GM21526 (cell line): ENCODE measurements around the gene DIRAS1.

Source experiments
- ATAC-seq: cut with Tn5 transposase; IDR thresholded peaks from one replicate; pipeline ENCODE4 v1.9.1; 2021; ENCODE audit warnings: moderate library complexity; ENCODE audit not compliant: unreplicated experiment, low FRiP score

The DIRAS1 gene, protein sequence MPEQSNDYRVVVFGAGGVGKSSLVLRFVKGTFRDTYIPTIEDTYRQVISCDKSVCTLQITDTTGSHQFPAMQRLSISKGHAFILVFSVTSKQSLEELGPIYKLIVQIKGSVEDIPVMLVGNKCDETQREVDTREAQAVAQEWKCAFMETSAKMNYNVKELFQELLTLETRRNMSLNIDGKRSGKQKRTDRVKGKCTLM

DNA sequence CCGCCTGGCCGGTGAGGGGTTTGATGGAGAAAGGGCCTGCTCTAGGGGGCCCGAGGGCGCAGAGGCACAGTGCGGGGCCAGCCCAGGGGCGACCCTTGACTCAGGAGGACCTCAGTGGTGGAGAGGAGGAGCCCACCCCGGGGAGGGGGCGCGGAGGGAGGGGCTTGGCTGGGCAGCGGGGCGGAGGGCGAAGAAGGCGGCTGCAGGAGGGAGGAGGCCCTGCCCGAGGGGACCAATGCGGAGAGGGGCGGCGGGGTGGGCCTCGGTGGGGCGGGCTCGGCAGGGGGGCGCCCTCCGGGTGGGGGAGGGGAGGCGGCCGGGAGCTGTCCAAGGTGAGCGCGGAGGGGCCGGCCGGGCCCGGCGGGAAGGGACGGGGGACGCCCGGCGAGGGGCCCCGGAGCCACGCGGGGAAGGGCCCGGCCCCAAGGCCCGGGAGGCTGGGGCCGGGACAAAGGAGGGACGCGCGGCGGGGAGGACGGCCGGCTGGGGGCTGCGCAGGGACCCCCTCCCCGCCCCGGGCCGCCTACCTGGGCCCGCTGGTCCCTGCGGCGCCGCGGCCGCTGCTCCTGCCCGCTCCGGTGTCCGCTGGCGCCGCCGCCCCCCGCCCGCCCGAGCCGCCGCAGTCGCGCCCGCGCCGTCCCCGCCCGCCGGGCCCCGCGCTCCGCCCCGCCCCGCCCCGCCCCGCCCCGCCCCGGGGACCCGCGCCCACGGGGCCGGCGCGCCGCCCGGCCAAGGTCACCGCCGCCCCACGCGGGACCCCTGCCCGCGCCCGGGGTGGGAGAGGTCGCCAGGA is at the start of gene DIRAS1:
Gene DIRAS1, minus strand, starts transcription at position 596 of the 793 bp plus-strand sequence. CDS start 3,566 bp downstream, outside the sequence.
- no peak for ATAC-seq

DNA sequence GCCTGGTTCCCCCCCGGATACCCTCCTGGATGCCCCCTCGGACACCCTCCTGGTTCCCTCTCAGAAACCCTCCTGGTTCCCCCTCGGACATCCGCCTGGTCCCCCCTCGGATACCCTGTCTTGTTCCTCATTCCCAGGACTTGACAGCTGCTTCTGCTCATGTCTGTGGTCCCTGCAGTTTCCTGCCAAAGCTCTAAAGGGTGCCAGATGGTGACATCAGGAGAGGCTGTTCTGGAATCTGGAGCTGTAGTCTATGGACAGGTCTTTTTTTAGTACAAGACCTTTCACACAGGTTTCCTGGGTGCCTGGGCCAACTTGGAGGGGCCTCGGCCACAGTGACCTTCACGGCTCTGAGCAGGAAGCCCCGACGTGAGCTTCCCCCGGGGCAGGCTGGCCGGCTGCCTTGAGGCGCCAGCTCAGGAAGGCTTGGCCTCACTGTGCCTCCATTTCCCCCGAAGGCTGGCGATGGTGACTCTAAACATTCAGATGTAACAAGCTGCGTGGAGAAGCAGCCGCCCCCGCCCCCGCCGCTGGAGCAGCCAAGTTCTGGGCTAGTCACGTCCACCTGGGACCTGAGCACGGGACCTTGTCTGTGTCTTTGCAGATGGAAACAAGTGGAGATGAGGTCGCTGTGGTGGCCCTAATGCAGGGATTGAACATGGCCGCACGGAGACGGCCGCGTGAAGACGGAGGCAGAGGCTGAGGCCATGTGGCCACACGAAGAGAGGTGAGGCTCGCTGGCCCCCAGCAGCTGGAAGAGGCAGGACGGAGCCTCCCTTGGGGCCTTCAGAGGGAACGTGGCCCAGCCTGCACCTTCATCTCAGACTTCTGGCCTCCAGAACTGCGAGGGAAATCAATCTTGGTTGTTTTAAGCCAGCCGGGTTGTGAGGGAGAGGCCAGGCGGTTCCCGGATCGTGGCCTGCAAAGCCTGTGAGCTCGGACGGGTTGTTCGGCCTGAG is 49.2 kb upstream of the DIRAS1 start:
- no peak for ATAC-seq

DNA sequence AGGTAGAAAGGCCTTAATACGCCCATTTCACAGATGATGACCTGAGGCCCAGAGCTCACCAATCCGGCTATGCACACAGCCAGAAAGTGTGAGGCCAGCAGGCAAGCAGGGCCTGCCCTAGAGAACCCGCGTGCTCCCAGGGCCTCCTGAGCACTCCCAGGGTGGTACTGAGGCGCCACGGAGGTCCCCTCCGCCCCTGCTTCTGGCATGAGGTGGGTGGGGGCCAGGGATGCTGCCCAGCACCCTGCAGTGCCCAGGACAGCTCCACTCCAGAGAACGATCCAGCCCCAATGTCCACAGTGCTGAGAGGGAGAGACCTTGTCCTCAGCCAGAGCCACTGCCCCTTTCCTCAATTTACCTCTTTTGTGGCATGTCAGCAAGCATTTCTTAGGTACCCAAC is 48.0 kb upstream of the DIRAS1 start:
- no peak for ATAC-seq

DNA sequence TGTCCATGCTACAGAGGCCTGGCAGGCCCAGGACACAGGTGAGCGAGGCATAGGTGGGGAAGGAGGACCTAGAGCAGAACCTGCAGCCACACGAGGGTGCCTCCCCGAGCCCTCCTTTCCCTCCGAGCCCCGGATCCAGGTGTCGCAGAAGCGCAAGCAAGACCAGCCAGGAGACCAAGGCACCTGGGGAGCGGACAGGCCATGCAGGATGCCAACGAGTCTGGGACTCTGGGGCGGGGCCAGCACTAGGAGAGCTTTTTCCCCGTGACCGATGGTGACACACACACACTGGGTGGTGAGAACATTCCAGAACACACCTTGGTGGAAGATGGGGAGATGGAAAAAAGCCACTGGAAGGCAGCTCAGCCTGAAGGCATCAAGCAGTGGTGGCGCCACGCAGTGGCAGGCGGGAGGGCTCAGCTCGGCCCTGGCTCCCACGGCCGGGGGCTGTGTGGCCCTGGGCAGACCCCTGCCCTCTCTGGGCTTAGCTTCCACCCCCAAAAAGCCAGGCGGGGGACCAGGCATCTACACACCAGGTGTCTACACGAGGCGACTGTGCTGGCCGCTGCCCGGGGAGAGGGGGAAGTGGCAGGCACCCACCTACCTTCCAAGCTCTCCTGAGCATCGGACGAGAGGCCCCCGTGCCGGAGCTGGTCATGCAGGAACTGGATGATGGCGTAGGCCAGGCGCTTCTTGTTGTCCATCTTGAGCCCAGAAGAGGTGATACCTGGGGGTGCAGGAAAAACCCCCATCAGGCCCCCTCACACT is 47.4 kb upstream of the DIRAS1 start:
- no peak for ATAC-seq

DNA sequence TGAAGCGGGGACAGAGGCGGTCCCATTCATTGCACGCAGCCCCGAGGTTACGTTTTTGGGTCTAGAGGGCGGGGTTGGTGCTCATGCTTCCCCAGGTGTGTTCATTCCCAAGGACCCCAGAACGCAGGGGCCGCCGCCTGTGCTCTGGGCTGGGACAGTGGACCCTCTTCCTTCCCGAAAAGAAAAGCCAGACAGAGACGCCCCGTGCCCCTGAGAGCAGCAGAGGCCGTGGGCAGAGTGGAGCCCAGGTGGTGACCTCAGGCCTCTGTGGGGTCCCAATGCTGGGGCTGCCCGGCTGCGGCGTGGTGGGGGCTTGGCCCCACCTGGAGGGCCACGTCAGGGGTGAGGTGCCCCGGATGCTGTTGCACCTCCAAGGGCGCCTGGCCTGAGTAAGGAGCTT is 46.5 kb upstream of the DIRAS1 start:
- no peak for ATAC-seq

DNA sequence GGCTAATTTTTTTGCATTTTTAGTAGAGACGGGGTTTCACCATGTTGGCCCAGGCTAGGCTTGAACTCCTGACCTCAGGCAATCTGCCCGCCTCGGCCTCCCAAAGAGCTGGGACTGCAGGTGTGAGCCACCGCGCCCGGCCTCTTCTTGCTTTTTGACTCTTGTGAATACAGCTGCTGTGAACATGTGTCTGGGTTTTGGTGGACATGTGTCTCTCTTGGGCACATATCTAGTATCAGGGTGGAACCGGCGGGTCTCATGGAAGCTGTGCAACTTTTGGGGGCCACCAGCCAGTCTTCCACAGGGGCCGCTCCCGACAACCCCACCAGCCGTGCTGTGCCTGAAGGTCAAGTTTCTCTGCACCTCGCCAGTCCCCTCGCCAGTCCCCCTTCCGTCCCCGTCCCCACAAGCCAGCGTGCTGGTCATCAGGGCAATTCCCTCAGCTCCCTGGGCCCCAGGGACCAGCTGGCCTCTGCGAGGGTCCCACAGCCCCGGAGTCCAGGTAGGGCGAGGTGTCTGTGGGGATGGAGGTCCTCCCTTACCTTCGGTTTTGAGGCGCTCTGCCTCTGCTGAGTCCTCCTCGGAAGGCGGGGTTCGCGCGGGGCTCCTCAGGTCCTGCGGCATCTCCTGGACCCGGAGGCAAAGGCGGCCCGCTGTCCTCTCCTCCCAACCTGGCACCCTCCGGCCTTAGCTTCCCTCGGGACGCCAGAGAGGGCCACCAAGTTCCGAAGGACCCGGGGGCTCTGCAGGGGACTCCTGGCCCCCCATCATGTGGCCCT is 45.6 kb upstream of the DIRAS1 start:
- ATAC-seq: no peak

DNA sequence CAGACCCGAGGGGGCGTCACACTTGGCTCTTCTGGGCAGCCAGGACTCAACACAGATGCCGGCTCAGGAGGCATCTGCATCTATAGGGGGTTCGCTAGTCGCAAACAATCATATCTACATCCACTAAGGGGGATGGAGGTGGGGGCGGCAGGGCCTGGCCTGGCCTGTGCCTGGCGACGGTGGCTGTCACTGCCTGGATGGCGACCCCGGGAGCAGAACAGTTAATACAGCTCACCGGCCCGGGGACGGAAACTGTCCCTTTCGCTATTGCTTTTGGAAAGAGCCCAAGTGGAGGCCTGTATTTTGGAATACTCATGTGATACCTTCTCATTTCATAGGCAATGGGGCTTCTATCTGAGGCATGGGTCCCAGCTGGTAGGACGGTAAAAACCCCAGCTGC is 44.2 kb upstream of the DIRAS1 start:
- ATAC-seq: no peak

DNA sequence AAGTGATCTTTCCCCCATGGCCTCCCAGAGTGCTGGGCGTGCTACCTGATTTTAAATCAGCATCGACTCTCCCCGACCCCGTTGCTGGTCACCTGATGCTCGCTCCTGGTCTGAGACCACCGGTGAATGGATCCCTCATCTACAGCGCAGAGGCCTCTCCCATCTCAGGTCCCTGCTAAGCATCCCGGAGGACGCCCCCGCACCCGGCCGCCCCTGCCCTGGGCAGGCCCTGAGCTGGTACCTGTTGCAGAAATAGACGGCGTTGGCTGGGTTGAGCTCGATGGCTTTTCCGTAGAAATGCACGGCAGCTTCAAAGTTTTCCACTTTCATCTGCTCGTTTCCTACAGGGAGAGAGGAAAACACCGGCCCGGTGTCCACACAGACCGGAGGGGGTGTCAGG is 43.8 kb upstream of the DIRAS1 start:
- no peak for ATAC-seq

DNA sequence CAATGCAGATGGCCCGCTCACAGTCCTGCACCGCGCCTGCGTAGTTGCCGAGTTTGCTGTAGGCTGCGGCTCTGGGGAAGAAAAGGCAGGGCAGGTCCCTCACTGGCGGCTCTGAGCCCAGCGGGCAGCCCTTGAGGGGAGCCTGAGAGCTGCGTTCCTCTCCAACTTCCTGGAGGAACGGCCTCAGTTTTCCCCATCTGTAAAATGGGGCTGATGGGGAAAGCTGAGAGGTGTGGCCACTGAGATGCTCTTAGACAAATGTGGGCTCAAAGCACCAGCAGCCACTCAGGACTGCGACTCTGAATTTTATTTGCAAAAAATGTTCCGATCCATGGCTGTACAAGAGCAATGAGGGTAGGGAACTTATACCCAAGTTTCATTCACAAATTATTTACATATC is 42.5 kb upstream of the DIRAS1 start:
- ATAC-seq: no peak

DNA sequence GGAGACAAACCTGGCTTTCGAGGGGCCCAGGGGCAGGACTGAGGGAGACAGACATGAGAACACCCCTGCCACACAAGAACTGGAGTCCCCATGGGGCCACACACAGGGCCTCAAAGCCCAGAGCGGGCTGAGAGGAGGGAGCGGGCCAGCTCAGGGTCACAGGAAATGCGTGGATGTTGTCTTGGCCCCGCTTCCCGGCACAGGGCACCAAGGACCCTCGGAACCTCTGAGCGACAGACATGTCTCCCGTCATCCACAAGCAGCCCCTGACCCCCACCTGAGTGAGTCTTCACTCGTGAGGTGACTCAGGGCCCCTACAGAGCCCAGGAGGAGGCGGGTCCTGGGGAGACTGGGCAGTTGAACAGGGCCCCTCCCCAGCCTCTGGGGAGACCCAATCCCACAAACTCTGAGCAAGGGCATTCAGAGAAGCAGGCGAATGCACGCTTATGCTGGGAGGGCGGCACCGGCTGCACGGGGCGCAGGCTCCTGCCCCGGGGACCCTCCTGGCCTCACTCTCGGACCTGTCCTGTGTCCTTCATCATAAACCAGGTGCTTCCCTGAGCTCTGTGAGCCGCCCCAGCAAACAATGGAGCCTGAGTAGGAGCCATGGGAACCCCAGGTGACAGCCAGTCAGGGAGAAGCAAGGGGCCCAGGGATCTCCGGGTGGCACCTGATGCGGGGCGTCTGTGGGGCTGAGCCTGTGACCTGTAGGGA is 41.8 kb upstream of the DIRAS1 start:
- no peak for ATAC-seq

DNA sequence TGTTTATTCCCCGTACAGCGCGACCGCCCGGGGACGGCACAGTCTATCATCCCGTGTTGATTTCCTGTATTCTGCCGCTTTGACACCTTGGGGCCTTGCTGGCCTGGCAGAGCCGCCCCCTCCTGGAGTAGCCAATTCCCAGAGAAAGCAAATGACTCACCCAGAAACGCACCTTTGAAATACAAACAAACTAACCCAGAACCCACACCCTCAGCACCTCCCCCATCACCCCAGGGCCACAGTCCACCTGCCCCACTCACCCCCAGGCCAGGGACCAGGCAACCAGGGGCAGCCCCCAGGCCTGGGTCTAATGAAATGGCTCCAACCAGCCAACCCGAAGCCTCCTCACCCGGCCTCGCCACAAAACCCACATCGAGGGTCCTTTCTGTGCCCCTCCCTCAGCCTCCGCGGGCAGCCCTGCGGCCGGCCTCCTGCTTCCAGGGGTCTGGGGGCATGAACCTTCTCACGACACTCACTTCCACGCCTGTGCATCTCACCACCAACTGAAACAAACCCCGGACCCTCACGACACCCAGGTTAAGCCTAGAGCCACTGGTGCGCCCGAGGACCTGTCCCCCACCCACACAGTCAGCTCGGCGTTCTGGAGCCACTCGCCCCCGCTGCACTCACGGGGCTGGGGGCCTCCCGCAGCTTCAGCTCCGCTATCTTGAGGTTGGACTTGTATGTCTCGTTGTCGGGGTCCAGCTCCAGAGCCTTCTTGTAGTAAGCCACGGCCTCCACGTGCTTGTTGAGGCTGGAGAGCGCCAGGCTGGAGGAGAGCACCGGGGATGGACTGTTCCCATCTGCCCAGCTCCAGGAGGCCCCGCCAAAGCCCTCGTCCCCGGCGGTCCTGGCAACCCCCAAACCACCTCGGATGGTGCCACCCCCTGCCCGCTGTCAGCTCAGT is 41.0 kb upstream of the DIRAS1 start:
- no peak for ATAC-seq

DNA sequence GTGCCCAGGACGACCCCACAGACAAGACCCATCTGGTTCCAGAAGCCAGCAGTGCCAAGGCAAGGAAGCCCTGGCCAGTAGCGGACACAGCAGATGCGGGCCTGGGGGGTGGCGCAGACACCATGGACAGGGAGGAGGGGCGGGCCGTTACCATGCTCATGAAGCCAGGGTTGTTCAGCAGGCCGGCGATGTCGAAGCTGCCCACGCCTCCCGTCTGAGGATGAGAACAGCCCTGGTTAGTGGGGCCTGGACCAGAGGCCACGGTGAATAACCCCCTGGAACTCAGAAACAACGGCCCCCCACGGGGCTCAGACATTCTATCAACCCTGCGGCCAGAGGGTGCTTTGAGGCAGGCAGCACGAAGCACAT is 40.1 kb upstream of the DIRAS1 start:
- no peak for ATAC-seq

DNA sequence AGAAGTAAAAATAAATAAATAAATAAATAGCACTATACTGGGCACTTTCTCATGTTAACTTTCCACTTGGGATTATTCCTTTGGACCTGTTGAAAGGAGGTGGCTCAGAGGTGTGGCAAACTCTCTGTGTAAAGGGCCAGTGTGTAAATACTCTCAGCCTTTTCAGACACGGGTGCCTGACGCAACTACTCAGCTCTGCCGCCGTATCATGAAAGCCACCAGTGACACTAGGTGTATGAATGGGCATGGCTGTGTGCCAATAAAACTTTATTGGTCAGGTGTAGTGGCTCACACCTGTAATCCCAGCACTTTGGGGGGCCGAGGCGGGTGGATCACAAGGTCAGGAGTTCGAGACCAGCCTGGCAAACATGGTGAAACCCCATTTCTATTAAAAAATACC is 38.8 kb upstream of the DIRAS1 start:
- ATAC-seq: no peak

DNA sequence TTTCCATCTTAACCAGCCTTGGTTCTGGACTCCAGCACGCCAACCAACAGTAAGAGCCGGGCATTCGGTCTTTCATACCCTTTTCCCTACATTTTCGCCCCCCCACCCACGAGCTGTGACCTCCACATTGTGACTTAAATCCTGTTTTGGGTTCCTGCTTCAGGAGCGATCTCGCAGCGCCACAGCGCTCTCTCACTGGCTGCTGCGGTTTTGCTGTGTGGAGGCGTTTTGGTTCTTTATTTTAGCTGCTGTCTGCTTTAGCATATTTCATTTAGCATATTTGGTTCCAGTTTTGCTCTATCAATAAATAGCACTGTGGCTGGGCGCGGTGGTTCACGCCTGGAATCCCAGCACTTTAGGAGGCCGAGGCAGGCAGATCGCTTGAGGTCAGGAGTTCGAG is 38.2 kb upstream of the DIRAS1 start:
- no peak for ATAC-seq

DNA sequence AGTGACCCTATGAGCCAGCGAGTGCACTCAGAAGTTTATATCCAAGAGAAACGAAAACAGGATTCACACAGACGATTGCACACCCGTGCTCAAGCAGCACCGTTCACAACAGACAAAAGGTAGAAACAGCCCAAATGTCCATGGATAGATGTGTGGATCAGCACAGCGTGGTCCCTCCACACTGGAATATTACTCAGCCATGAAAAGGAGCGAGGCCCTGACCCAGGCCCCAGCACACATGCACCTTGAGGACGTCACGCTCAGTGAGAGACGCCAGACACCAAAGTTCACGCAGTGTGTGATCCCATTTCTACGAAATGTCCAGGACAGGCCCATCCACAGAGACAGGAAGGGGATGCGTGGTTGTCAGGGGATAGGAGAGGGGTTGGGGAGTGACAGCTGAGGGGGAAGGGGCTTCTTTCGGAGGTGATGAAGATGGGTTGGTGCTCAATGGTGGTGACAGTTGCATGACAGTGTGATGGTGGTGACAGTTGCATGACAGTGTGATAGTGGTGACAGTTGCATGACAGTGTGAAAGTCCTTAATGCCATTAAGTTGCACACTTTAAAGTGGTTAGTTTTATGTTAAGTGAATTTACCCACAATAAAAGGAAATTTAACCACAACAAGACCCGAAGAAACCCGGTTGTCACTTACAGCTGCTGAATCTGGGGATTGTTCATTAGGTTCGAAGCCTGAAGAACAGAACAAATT is 37.6 kb upstream of the DIRAS1 start:
- ATAC-seq: no peak

DNA sequence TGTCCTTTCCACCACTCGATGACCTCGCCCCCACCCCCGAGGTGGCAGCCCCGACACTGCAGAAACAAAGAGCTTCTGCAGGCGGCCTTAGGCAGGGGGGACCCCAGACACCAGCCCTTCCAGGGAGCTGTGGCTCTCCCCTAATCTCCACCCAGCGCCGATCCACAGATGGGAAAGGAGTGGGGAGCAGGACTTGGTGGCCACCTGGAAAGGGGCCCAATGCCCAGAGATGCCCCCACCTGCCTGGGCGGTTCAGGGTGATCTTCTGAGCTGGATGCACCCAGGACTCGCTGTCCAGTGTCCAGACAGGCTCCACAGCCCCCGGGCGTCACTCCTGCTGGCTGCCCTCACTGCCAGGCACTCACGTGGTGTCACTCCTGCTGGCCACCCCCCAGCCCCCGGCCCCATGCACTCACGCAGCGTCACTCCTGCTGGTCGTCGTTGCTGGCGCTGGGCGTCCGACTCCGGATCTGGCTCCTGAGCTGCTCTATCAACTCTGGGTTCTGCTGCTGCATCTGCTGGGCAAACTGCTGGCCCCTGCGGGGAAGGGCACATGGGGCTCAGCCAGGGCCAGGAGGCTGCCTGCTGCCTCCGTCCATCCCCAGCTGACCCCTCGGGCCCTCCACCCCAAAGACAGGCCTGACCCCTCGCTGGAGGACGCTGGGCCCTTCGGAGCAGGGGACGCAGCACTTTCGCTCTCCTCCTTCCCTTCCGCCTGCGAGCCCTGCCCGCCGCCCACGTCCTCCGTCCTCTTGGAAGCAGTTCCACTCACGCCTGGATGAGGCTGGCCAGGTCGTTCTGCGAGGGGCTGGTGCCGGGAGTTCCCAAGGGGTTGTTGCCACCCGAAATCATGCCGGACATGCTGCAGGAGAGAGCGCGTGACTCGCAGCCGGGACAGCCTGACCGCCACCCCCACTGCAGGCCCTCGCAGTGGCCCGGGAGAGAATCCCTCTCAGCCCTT is 36.0 kb upstream of the DIRAS1 start:
- no peak for ATAC-seq
